Measurements from ENCODE around the gene TUBGCP6. TPM values are rescaled to one million over a fixed set of nuclear protein-coding genes. Genes with fewer than 3 reads are reported as not detected.

TUBGCP6 gene
- total and polyA plus RNA-seq, 2 experiments from 2014 or later, result 26.2 to 31.5 TPM

DNA sequence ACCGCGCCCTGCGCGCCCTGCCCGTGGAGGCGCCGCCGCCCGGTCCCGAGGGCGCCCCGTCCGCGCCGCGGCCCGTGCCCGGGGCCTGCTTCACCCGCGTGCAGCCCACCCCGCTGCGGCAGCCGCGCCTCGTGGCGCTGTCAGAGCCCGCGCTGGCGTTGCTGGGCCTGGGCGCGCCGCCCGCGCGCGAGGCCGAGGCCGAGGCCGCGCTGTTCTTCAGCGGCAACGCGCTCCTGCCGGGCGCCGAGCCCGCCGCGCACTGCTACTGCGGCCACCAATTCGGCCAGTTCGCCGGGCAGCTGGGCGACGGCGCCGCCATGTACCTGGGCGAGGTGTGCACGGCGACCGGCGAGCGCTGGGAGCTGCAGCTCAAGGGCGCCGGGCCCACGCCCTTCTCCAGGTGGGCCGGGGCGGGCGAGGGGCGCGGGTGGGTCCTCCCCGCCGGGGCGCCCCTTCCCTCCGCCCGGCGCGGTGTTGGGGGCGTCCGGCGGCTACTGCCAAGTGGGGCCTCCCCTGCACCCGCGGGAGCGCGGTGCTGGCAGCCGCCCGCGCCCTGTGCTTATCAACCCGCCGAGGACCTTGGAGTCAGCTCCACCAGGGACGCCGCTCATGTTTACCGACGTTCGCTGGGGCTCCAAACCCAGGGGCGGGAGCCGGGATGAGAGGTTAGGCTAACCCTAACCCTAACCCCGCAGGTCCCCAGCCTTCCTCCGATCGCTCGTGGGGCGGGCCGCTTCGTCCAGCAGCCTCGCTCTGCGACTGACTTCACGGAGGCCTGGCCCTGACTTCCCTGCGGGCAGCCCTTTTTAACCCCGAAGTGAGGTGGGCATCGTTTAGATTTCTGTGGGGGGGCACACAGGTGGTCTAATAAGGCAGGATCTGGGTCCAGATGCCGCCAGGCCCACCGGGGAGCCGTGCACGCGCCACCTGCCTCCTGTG lies 43.4 kb downstream of the TUBGCP6 start:
- TF ChIP-seq EZH2phosphoT487 (IDR thresholded peaks at IDR 0.05; ENCODE audit: low read depth, severe bottlenecking, unreplicated experiment), result no peak
- TF ChIP-seq, protein P1, sequence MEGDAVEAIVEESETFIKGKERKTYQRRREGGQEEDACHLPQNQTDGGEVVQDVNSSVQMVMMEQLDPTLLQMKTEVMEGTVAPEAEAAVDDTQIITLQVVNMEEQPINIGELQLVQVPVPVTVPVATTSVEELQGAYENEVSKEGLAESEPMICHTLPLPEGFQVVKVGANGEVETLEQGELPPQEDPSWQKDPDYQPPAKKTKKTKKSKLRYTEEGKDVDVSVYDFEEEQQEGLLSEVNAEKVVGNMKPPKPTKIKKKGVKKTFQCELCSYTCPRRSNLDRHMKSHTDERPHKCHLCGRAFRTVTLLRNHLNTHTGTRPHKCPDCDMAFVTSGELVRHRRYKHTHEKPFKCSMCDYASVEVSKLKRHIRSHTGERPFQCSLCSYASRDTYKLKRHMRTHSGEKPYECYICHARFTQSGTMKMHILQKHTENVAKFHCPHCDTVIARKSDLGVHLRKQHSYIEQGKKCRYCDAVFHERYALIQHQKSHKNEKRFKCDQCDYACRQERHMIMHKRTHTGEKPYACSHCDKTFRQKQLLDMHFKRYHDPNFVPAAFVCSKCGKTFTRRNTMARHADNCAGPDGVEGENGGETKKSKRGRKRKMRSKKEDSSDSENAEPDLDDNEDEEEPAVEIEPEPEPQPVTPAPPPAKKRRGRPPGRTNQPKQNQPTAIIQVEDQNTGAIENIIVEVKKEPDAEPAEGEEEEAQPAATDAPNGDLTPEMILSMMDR (IDR thresholded peaks at IDR 0.05; ENCODE audit: poor library complexity), result no peak
- no peak for TF ChIP-seq EZH2 (IDR thresholded peaks at IDR 0.05; ENCODE audit: borderline replicate concordance)
- Histone ChIP-seq H3K4me2 (peak overlapping the region; percentile 99), H3K9me3 (ENCODE audit: low read depth) (no peaks in the 10 kb centered on the region), H4K20me1 (ENCODE audit: insufficient read depth, poor library complexity, severe bottlenecking) (peaks cover 31% of the 10 kb centered on the region), H3K79me2 (peaks cover 47% of the 10 kb centered on the region), H3K27ac (peak overlapping the region; percentile 73), H3K36me3 (replicated peaks; ENCODE audit: insufficient read depth, low read depth) (no peaks in the 10 kb centered on the region), H3K4me3 (peak overlapping the region; percentile 93), H3K27me3 (no peaks in the 10 kb centered on the region), H3K4me1 (ENCODE audit: insufficient read depth) (peaks cover 17% of the 10 kb centered on the region), H2AFZ (no peak overlapping the region), H3K9me2 (replicated peaks; ENCODE audit: insufficient read depth) (no peaks in the 10 kb centered on the region)
- DNase-seq (ENCODE audit: low spot score), result peak; percentile 68
- 4% methylated on average over 83 of the region's 115 CpGs for WGBS (ENCODE audit: low lambda C conversion rate, missing lambda C conversion rate)

DNA sequence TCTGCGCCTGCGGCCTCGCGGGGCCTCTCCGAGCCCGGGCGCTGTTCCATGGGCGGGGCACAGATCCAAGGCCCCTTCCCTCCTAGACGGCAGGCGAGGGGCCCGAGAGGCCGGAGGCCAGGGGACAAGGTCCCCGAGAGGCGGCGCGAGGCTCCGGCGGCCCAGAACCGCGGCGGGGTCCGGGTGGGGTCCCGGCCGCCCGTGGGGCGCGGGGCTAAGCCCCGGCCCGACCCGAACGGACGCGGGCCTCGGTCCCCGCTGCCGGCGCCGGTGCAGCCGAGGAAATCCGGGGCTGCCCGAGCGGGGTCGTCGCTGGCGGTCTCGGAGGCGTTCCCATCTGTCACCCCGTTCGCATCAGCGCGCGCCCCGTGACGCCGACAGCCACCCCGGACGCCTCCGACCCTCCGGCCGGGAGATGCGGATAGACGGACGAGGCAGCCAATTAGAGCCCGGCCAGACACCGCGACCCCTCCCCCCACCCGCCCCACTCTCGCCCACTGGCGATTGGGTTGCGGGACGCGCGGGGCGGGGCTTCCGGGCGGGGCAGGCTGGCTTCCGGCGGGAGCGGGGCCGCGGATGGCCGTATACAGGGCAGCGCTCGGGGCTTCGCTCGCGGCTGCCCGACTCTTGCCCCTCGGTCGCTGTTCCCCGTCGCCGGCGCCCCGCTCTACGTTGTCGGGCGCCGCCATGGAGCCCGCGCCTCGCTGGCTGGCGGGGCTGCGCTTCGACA lies 44.2 kb downstream of the TUBGCP6 start, which contains the start of gene SELENOO:
SELENOO (plus strand) TSS at position 551 of the 730 bp plus-strand sequence; CDS start at position 577, 26 bp downstream.
- Histone ChIP-seq H3K9me2 (replicated peaks; ENCODE audit: insufficient read depth) (no peaks in the 10 kb centered on the region), H3K9me3 (ENCODE audit: low read depth) (no peaks in the 10 kb centered on the region), H3K36me3 (replicated peaks; ENCODE audit: insufficient read depth, low read depth) (no peaks in the 10 kb centered on the region), H3K4me1 (ENCODE audit: insufficient read depth) (peaks cover 17% of the 10 kb centered on the region), H3K27ac (peak within 1 kb of the TSS; percentile 73), H4K20me1 (ENCODE audit: insufficient read depth, poor library complexity, severe bottlenecking) (peaks cover 31% of the 10 kb centered on the region), H3K4me3 (peak within 1 kb of the TSS; percentile 93), H3K27me3 (no peaks in the 10 kb centered on the region), H3K4me2 (peak within 1 kb of the TSS; percentile 99), H2AFZ (peak within 1 kb of the TSS; percentile 56), H3K79me2 (peaks cover 40% of the 10 kb centered on the region)
- WGBS (ENCODE audit: low lambda C conversion rate, missing lambda C conversion rate), result 1% methylated on average over 42 of the region's 105 CpGs
- DNase-seq (ENCODE audit: low spot score), result peak; percentile 95
- TF ChIP-seq EZH2 (IDR thresholded peaks at IDR 0.05; ENCODE audit: borderline replicate concordance) (no peak), EZH2phosphoT487 (IDR thresholded peaks at IDR 0.05; ENCODE audit: low read depth, severe bottlenecking, unreplicated experiment) (no peak)
- TF ChIP-seq, protein P1 (IDR thresholded peaks at IDR 0.05; ENCODE audit: poor library complexity), result no peak

DNA sequence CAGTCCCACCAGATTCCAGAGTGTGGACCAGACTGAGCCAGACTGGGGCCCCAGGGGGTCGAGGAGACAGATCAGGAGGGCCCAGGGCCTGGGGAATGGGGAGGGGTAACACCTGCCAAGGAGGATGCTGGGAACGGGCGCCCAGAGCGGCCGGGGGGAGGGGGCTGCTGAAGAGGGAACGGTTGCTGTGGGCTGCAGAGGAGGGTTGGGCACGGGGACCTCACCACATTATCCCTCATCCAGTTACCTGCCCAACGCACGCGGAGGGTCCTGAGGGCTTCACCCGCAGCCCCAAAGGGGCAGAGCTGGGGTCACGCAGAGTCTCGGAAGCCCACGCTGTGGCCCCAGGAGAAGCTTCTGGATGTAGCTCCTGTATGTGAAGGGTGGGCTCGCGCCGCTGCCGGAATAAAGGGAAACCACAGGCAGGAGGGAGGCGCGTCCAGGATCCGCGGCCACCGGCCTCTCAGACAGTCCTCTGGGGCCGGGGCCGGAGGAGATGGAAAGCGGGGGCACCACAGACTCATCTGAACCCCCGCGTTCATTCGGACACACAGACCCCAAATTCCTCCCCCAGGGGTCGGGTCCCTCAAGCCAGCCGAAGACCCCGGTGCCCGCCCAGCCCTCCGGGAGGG lies 44.9 kb downstream of the TUBGCP6 start:
- Histone ChIP-seq H3K9me2 (replicated peaks; ENCODE audit: insufficient read depth) (no peaks in the 10 kb centered on the region), H3K4me2 (peak overlapping the region; percentile 94), H3K27ac (peak overlapping the region; percentile 71), H3K27me3 (no peaks in the 10 kb centered on the region), H3K36me3 (replicated peaks; ENCODE audit: insufficient read depth, low read depth) (no peaks in the 10 kb centered on the region), H3K4me1 (ENCODE audit: insufficient read depth) (peaks cover 17% of the 10 kb centered on the region), H3K4me3 (peak overlapping the region; percentile 37), H3K79me2 (peaks cover 37% of the 10 kb centered on the region), H2AFZ (peak overlapping the region; percentile 56), H4K20me1 (ENCODE audit: insufficient read depth, poor library complexity, severe bottlenecking) (peaks cover 31% of the 10 kb centered on the region), H3K9me3 (ENCODE audit: low read depth) (no peaks in the 10 kb centered on the region)
- DNase-seq (ENCODE audit: low spot score), result peak; percentile 53
- no peak for TF ChIP-seq EZH2phosphoT487 (IDR thresholded peaks at IDR 0.05; ENCODE audit: low read depth, severe bottlenecking, unreplicated experiment)
- TF ChIP-seq, protein P1 (IDR thresholded peaks at IDR 0.05; ENCODE audit: poor library complexity), result no peak
- no peak for TF ChIP-seq EZH2 (IDR thresholded peaks at IDR 0.05; ENCODE audit: borderline replicate concordance)
- 9% methylated on average over 13 of the region's 34 CpGs for WGBS (ENCODE audit: low lambda C conversion rate, missing lambda C conversion rate)

All from hepatocyte (in vitro differentiated cells).